GM18951 (cell line): Measurements from ENCODE around the gene LGALS3BP.

ENCODE experiments used
- POLR2A ChIP-seq: IDR thresholded peaks from 4 replicates; pipeline ENCODE4 v1.6.1; 2011; ENCODE audit warnings: mild to moderate bottlenecking; ENCODE audit not compliant: insufficient read length, insufficient read depth; ENCODE audit errors: extremely low read depth
- in situ Hi-C: fragments of 300-500 bp; cut with MboI; formaldehyde crosslinking; loops from one replicate; pipeline ENCODE4 v1.12.0; 2022; ENCODE audit warnings: low sequenced_read_pairs, mixed read lengths, inconsistent platforms; ENCODE audit not compliant: unreplicated experiment

LGALS3BP gene

GRCh38 chr17:79020631-79021301, 41.0 kb upstream of the LGALS3BP start:
- in situ Hi-C loops = no loop called here

GRCh38 chr17:79019632-79020584, 40.2 kb upstream of the LGALS3BP start:
- in situ Hi-C loops = no loop called here
- TF ChIP-seq POLR2A = no peak

More at GRCh38 chr17:79020631-79021301, 41.0 kb upstream of the LGALS3BP start:
- TF ChIP-seq POLR2A = no peak

GRCh38 chr17:79019261-79019631, 39.5 kb upstream of the LGALS3BP start:
- no peak for TF ChIP-seq POLR2A
- in situ Hi-C loops = no loop called here

GRCh38 chr17:79018370-79018695, 38.6 kb upstream of the LGALS3BP start:
- TF ChIP-seq POLR2A = no peak

GRCh38 chr17:79017546-79018369, 38.0 kb upstream of the LGALS3BP start:
- in situ Hi-C loops = no loop called here
- TF ChIP-seq POLR2A = no peak

More at GRCh38 chr17:79018370-79018695, 38.6 kb upstream of the LGALS3BP start:
- in situ Hi-C loops = no loop called here

- in situ Hi-C loops = no loop called here
- no peak for TF ChIP-seq POLR2A
Measured at GRCh38 chr17:79014158-79014758, 34.5 kb upstream of the LGALS3BP start.

GRCh38 chr17:79012563-79013134, 32.9 kb upstream of the LGALS3BP start:
- TF ChIP-seq POLR2A = no peak
- in situ Hi-C loops = no loop called here

GRCh38 chr17:79011451-79012147, 31.9 kb upstream of the LGALS3BP start:
- in situ Hi-C loops = no loop called here
- TF ChIP-seq POLR2A = no peak

- in situ Hi-C loops = no loop called here
- TF ChIP-seq POLR2A = no peak
Measured at GRCh38 chr17:79010304-79010646, 30.6 kb upstream of the LGALS3BP start.

- TF ChIP-seq POLR2A = peak; percentile 81
- in situ Hi-C loops = no loop called here
Measured at GRCh38 chr17:79009397-79010303, 29.9 kb upstream of the LGALS3BP start, which contains the start of gene CANT1. Gene CANT1, minus strand, starts transcription at chr17:79009764. Its CDS starts 12,142 bp downstream, at chr17:78997622.
